ENCODE data around the gene PDK2. TPM values are rescaled to one million over a fixed set of nuclear protein-coding genes. Genes with fewer than 3 reads are reported as not detected.

PDK2 gene
- total and polyA plus RNA-seq, 9 of the 15 experiments (the other 6 are each of a cell fraction or from before 2014, with no cell fraction given): 0.03 to 2.5 (median 1.4) TPM

DNA sequence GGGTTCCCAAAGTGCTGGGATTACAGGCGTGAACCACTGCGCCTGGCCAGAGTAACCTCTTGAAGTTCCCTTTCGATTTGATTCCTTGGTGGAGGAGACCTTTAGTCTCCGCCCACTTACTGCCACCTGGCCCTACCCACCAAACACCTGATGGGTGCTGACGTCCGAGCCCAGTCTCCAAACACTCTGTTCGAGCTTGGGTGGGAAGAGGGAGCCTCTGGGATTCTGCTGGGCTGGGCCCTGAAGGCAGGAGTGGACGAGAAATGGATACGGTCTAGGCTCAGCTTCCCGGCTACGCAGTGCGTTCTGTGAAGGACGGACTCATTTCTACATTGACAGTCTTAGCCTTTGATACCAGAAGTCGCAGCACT is 40.1 kb upstream of the PDK2 start (continued):
- TF ChIP-seq, protein P1, sequence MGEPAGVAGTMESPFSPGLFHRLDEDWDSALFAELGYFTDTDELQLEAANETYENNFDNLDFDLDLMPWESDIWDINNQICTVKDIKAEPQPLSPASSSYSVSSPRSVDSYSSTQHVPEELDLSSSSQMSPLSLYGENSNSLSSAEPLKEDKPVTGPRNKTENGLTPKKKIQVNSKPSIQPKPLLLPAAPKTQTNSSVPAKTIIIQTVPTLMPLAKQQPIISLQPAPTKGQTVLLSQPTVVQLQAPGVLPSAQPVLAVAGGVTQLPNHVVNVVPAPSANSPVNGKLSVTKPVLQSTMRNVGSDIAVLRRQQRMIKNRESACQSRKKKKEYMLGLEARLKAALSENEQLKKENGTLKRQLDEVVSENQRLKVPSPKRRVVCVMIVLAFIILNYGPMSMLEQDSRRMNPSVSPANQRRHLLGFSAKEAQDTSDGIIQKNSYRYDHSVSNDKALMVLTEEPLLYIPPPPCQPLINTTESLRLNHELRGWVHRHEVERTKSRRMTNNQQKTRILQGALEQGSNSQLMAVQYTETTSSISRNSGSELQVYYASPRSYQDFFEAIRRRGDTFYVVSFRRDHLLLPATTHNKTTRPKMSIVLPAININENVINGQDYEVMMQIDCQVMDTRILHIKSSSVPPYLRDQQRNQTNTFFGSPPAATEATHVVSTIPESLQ (CRISPR knock-in tag; IDR thresholded peaks at IDR 0.05): no peak

DNA sequence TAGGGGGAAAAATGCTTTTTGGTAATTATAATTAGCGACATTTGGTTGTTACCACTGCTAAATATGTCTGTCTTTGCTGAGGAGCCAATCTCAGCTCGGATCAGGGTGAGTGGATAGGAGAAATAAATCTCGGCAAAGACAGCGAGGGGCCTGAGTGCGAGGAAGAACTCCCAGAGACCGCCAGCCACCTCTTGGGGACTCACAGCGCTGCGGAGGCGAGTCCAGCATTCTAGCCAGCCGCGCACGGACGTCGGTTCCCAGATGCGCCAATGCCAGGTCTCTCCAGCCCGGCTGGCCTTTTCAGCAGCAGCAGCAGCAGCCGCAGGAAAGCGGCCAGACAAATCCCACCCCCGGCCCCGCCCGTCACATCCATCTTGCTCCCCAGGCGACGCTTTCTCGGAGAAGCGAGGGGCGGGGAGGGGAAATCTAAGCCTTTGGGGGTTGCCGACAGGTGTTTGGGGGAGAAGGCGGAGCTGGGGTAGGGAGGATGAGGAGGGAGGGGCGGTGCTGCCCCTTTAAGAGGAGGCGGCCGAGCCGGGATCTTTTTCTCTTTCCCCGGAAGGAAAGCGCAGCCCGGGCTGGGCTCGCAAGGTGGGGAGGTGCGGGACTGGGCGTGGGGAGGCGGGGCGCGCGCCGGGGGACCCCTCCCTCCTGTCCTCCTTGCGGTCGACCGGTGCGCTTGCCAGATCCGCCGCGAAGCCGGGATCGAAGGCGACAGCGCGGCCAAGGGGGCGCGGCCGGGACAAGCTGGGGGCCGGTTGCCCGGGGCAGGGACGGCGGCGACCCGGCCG is 39.5 kb upstream of the PDK2 start, which contains the start of gene ITGA3:
Gene ITGA3 (plus strand): TSS at position 685 of the 791 bp plus-strand sequence. CDS start 330 bp downstream, outside the sequence.
- WGBS (ENCODE audit: insufficient coverage, low coverage, missing lambda C conversion rate): 3% methylated on average over 33 of the region's 65 CpGs
- no peaks in the 10 kb centered on the region for H3K79me2 ChIP-seq (ENCODE audit: control insufficient read depth, insufficient read depth, low read length)
- no peaks in the 10 kb centered on the region for H3K9me1 ChIP-seq (ENCODE audit: control insufficient read depth, insufficient read depth, low read length)
- ChIA-PET POLR2A (interaction anchor here (1.2 kb wide), 1 partner anchor 22 kb away, joined by 3 read pairs; no protein-coding TSS in a partner anchor), CTCF (ENCODE audit: low intra/inter-chr PET ratio) (interaction anchor here (0.6 to 0.7 kb wide), 2 partner anchors 20 to 28 kb away, joined by 3 read pairs; no protein-coding TSS in a partner anchor)
- H3K4me1 ChIP-seq (replicated peaks in 1 of 2; ENCODE audit: control insufficient read depth in 2 of 2, insufficient read depth in 2 of 2, low read length in 2 of 2): peaks cover 18% of the 10 kb centered on the region in 2 experiments
- H2AFZ ChIP-seq (ENCODE audit: low read depth, low read length): 0 out of 2 replicates have a peak within 1 kb of the TSS, but pooled peaks have one; percentile 17
- H3K4me3 ChIP-seq: peak within 1 kb of the TSS; percentile 31
- DNase-seq (ENCODE audit: extremely low read depth in 1 of 4, low spot score in 3 of 4) (peak; percentile 28 to 85 (median 68)), FAIRE-seq (no peak), ATAC-seq (peak; percentile 66)
- H3K36me3 ChIP-seq (ENCODE audit: control insufficient read depth, insufficient read depth, low read length): no peaks in the 10 kb centered on the region
- no TSS peak for BruUV-seq (replicated peaks)
- H3K9ac ChIP-seq (ENCODE audit: insufficient read depth in 1 of 2, low read depth in 2 of 2, low read length in 2 of 2): peak within 1 kb of the TSS in 1 of 2 experiments; percentile 58; a peak in 2 of 4 replicates
- peaks cover 16 to 50% of the 10 kb centered on the region in 2 experiments; a peak in 4 of 5 replicates for H3K27me3 ChIP-seq (ENCODE audit: control insufficient read depth in 2 of 2, insufficient read depth in 2 of 2, low read length in 2 of 2)
- H3K4me2 ChIP-seq (ENCODE audit: insufficient read depth, low read length): peak within 1 kb of the TSS; percentile 38; the same call in 1 of the 2 replicates
- intact Hi-C loops (cut with micrococcal nuclease): no loop called here
- no peaks in the 10 kb centered on the region for H4K20me1 ChIP-seq (replicated peaks; ENCODE audit: control insufficient read depth, insufficient read depth, low read length)
- H3K27ac ChIP-seq (ENCODE audit: extremely low read depth, low read depth, low read length): no peak within 1 kb of the TSS
- H3K9me3 ChIP-seq (replicated peaks; ENCODE audit: control insufficient read depth, insufficient read depth, low read depth, low read length): no peaks in the 10 kb centered on the region
- in situ Hi-C loops (cut with MboI): no loop called here
- TF ChIP-seq CBX5 (IDR thresholded peaks at IDR 0.05; ENCODE audit: borderline replicate concordance, low read depth): no peak
- TF ChIP-seq ZNF253 (CRISPR knock-in tag; conservative IDR thresholded peaks at IDR 0.05): no peak
- TF ChIP-seq, protein P2, sequence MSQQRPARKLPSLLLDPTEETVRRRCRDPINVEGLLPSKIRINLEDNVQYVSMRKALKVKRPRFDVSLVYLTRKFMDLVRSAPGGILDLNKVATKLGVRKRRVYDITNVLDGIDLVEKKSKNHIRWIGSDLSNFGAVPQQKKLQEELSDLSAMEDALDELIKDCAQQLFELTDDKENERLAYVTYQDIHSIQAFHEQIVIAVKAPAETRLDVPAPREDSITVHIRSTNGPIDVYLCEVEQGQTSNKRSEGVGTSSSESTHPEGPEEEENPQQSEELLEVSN (IDR thresholded peaks at IDR 0.05; ENCODE audit: borderline replicate concordance in 1 of 2, extremely low read depth in 1 of 2, insufficient read depth in 1 of 2, insufficient read length in 1 of 2, low read depth in 1 of 2, low read length in 1 of 2, poor library complexity in 1 of 2, severe bottlenecking in 1 of 2): peak in 1 of 2 experiments; percentile 17
- no peak for TF ChIP-seq EZH2 (IDR thresholded peaks at IDR 0.05; ENCODE audit: borderline replicate concordance, low read depth, low read length)
- TF ChIP-seq PHF21A (IDR thresholded peaks at IDR 0.05; ENCODE audit: borderline replicate concordance, low read depth): peak; percentile 84
- TF ChIP-seq, protein P3, sequence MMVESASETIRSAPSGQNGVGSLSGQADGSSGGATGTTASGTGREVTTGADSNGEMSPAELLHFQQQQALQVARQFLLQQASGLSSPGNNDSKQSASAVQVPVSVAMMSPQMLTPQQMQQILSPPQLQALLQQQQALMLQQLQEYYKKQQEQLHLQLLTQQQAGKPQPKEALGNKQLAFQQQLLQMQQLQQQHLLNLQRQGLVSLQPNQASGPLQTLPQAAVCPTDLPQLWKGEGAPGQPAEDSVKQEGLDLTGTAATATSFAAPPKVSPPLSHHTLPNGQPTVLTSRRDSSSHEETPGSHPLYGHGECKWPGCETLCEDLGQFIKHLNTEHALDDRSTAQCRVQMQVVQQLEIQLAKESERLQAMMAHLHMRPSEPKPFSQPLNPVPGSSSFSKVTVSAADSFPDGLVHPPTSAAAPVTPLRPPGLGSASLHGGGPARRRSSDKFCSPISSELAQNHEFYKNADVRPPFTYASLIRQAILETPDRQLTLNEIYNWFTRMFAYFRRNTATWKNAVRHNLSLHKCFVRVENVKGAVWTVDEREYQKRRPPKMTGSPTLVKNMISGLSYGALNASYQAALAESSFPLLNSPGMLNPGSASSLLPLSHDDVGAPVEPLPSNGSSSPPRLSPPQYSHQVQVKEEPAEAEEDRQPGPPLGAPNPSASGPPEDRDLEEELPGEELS (CRISPR knock-in tag; IDR thresholded peaks at IDR 0.05; ENCODE audit: borderline replicate concordance): no peak
- no peak for TF ChIP-seq ZNF140 (CRISPR knock-in tag; IDR thresholded peaks at IDR 0.05)
- TF ChIP-seq ZBTB7A (IDR thresholded peaks at IDR 0.05; ENCODE audit: borderline replicate concordance, control insufficient read depth, low read depth, low read length): peak; percentile 36; the same call in 1 of the 2 replicates
- TF ChIP-seq ZFPM2 (CRISPR knock-in tag; IDR thresholded peaks at IDR 0.05): no peak
- no peak for TF ChIP-seq L3MBTL2 (IDR thresholded peaks at IDR 0.05)
- peak; percentile 45 to 60; a peak in 2 of 4 replicates for TF ChIP-seq KDM1A (IDR thresholded peaks at IDR 0.05)
- TF ChIP-seq BCOR (IDR thresholded peaks at IDR 0.05): no peak
- TF ChIP-seq FOXM1 (IDR thresholded peaks at IDR 0.05; ENCODE audit: low read depth): no peak
- TF ChIP-seq FOXM1 (CRISPR knock-in tag; IDR thresholded peaks at IDR 0.05; ENCODE audit: low read depth): 0 out of 2 replicates have a peak, but pooled peaks have one; percentile 36

All from K562 (cell line).